IMR-90 (cell line): Measurements from ENCODE around the gene KCNS1. TPM values are rescaled to one million over a fixed set of nuclear protein-coding genes. Genes with fewer than 3 reads are reported as not detected.

Experiments
- ATAC-seq: fragments of 200-7000 bp; cut with Tn5 transposase; 2 replicates; pipeline ENCODE4 v1.9.1; 2020; ENCODE audit warnings: low read depth, mild to moderate bottlenecking, moderate library complexity
- BruUV-seq: library from RNA; stranded (reverse); fragments of 400-500 nt; replicated peaks from 2 replicates; lab custom pipeline; 2021; lab: Mats Ljungman, UMichigan
- CTCF ChIA-PET: fragments of 300-600 bp; formaldehyde crosslinking; extraction: SDS; loops from one replicate; lab custom pipeline; 2021; ENCODE audit warnings: antibody characterized with exemption; lab: Yijun Ruan, JAX
- POLR2A ChIA-PET: fragments of 300-600 bp; sonication (Branson Sonifier 250); formaldehyde crosslinking; loops from one replicate; lab custom pipeline; 2022; ENCODE audit warnings: antibody characterized with exemption; ENCODE audit not compliant: unreplicated experiment; lab: Charles Lee
- DNase-seq: peaks from one replicate; pipeline ENCODE4 v3.0.0; 2013
- H2AFZ ChIP-seq: replicated peaks from 2 replicates; pipeline ENCODE3; 2013; ENCODE audit warnings: low read length, mild to moderate bottlenecking; ENCODE audit not compliant: poor library complexity
- H2AK5ac ChIP-seq: 2 replicates; pipeline ENCODE4 v1.6.1; 2013; ENCODE audit warnings: low read depth, low read length, inconsistent platforms
- H2AK9ac ChIP-seq: replicated peaks from 2 replicates; pipeline ENCODE3; 2013; ENCODE audit warnings: mild to moderate bottlenecking, low read depth, low read length, moderate library complexity; ENCODE audit not compliant: poor library complexity
- H2BK120ac ChIP-seq: 2 replicates; pipeline ENCODE4 v1.6.1; 2013; ENCODE audit warnings: low read depth, low read length, inconsistent platforms
- H2BK15ac ChIP-seq: 3 replicates; pipeline ENCODE4 v1.6.1; 2013; ENCODE audit warnings: low read depth, low read length, inconsistent platforms
- H2BK20ac ChIP-seq: 2 replicates; pipeline ENCODE4 v1.6.1; 2013; ENCODE audit warnings: low read depth, mild to moderate bottlenecking, inconsistent platforms, low read length, moderate library complexity
- H2BK5ac ChIP-seq: 2 replicates; pipeline ENCODE4 v1.6.1; 2013; ENCODE audit warnings: mild to moderate bottlenecking, low read depth, low read length, inconsistent platforms; ENCODE audit not compliant: poor library complexity, severe bottlenecking
- H3K14ac ChIP-seq: replicated peaks from 2 replicates; pipeline ENCODE4 v1.6.1; 2013; ENCODE audit warnings: low read depth, low read length, inconsistent platforms
- H3K18ac ChIP-seq: 2 replicates; pipeline ENCODE4 v1.6.1; 2013; ENCODE audit warnings: low read depth, low read length, control low read depth
- H3K23ac ChIP-seq: 2 replicates; pipeline ENCODE4 v1.6.1; 2013; ENCODE audit warnings: low read depth, low read length, inconsistent platforms
- H3K27ac ChIP-seq: 2 replicates; pipeline ENCODE4 v1.5.1; 2013; ENCODE audit warnings: mild to moderate bottlenecking, control low read depth, low read length; ENCODE audit not compliant: insufficient read depth
- H3K27me3 ChIP-seq: 2 replicates; pipeline ENCODE4 v1.6.1; 2013; ENCODE audit warnings: low read length; ENCODE audit not compliant: control insufficient read depth, insufficient read depth
- H3K36me3 ChIP-seq: 2 replicates; pipeline ENCODE4 v1.6.1; 2013; ENCODE audit warnings: low read length, mixed read lengths; ENCODE audit not compliant: control insufficient read depth, insufficient read depth
- H3K4ac ChIP-seq: 2 replicates; pipeline ENCODE4 v1.6.1; 2013; ENCODE audit warnings: low read depth, low read length, inconsistent platforms
- H3K4me1 ChIP-seq: 2 replicates; pipeline ENCODE4 v1.6.1; 2013; ENCODE audit warnings: low read length, mixed read lengths; ENCODE audit not compliant: control insufficient read depth, insufficient read depth
- H3K4me2 ChIP-seq: 2 replicates; pipeline ENCODE4 v1.6.1; 2013; ENCODE audit warnings: low read depth, mild to moderate bottlenecking, control low read depth, low read length, moderate library complexity
- H3K4me3 ChIP-seq: 2 replicates; pipeline ENCODE4 v1.5.1; 2013; ENCODE audit warnings: low read depth, mild to moderate bottlenecking, control low read depth, low read length, moderate library complexity; ENCODE audit not compliant: insufficient read depth
- H3K56ac ChIP-seq: 2 replicates; pipeline ENCODE4 v1.6.1; 2013; ENCODE audit warnings: low read length, inconsistent platforms; ENCODE audit not compliant: insufficient read depth; ENCODE audit errors: extremely low read depth
- H3K79me1 ChIP-seq, 2 experiments: 2 replicates each; pipeline ENCODE4 v1.6.1; 2013; ENCODE audit warnings: low read length in 2 of 2, inconsistent platforms in 1 of 2, low read depth in 1 of 2
- H3K9ac ChIP-seq: 2 replicates; pipeline ENCODE4 v1.6.1; 2013; ENCODE audit warnings: low read depth, low read length, control low read depth
- H3K9me1 ChIP-seq: 2 replicates; pipeline ENCODE4 v1.6.1; 2013; ENCODE audit warnings: low read length, inconsistent platforms; ENCODE audit not compliant: insufficient read depth
- H3K9me3 ChIP-seq: 2 replicates; pipeline ENCODE4 v1.6.1; 2013; ENCODE audit warnings: low read length; ENCODE audit not compliant: control insufficient read depth, insufficient read depth
- H4K20me1 ChIP-seq: 2 replicates; pipeline ENCODE4 v1.6.1; 2013; ENCODE audit warnings: low read length, inconsistent platforms; ENCODE audit not compliant: insufficient read depth
- H4K5ac ChIP-seq: 2 replicates; pipeline ENCODE4 v1.6.1; 2013; ENCODE audit warnings: mild to moderate bottlenecking, low read depth, low read length, control low read depth
- H4K8ac ChIP-seq, 2 experiments: 2 replicates each; pipeline ENCODE4 v1.6.1; 2013; ENCODE audit warnings: low read depth in 2 of 2, low read length in 2 of 2, control low read depth in 1 of 2, inconsistent platforms in 1 of 2
- H4K91ac ChIP-seq: 2 replicates; pipeline ENCODE4 v1.6.1; 2013; ENCODE audit warnings: low read depth, low read length, inconsistent platforms; ENCODE audit not compliant: insufficient read depth
- CEBPB ChIP-seq: IDR thresholded peaks from 2 replicates; pipeline ENCODE4 v1.6.1; 2012; ENCODE audit warnings: low read depth, low read length, improper control_type of control experiment
- ELK1 ChIP-seq: fragments of 150-350 bp; IDR thresholded peaks from 2 replicates; pipeline ENCODE4 v1.6.1; 2016; ENCODE audit warnings: low read depth, mild to moderate bottlenecking, low read length, moderate library complexity, borderline replicate concordance
- FOS ChIP-seq: fragments of 150-350 bp; IDR thresholded peaks from 2 replicates; pipeline ENCODE4 v1.6.1; 2016; ENCODE audit warnings: low read depth, low read length
- MAZ ChIP-seq: IDR thresholded peaks from 2 replicates; pipeline ENCODE4 v1.6.1; 2012; ENCODE audit warnings: low read depth, mild to moderate bottlenecking, low read length, improper control_type of control experiment, moderate library complexity, borderline replicate concordance
- MXI1 ChIP-seq: IDR thresholded peaks from 2 replicates; pipeline ENCODE4 v1.6.1; 2012; ENCODE audit warnings: low read depth, mild to moderate bottlenecking, low read length, moderate library complexity, borderline replicate concordance
- RAD21 ChIP-seq: IDR thresholded peaks from 2 replicates; pipeline ENCODE4 v1.6.1; 2012; ENCODE audit warnings: low read length, improper control_type of control experiment
- RCOR1 ChIP-seq: IDR thresholded peaks from 2 replicates; pipeline ENCODE4 v1.6.1; 2012; ENCODE audit warnings: mild to moderate bottlenecking, low read length, improper control_type of control experiment; ENCODE audit not compliant: insufficient replicate concordance
- USF2 ChIP-seq: fragments of 150-350 bp; IDR thresholded peaks from 2 replicates; pipeline ENCODE4 v1.6.1; 2017; ENCODE audit warnings: mild to moderate bottlenecking, antibody characterized with exemption, low read length, low read depth
- WGBS, 2 experiments: methylation state at CpG; one replicate each; pipeline versions ENCODE4 v1.1.5 to v1.1.7; 2013; ENCODE audit warnings: missing lambda C conversion rate in 2 of 2; ENCODE audit not compliant: insufficient read length in 1 of 2; ENCODE audit errors: extremely low coverage in 2 of 2; 5-methylcytosine and 5-hydroxymethylcytosine counted together
- dilution Hi-C: fragments of 300-500 bp; cut with HindIII; formaldehyde crosslinking; loops from one replicate; pipeline ENCODE4 v1.14.3; 2018; ENCODE audit warnings: low sequenced_read_pairs; ENCODE audit not compliant: unreplicated experiment
- in situ Hi-C: fragments of 300-500 bp; cut with MboI; formaldehyde crosslinking; loops from 3 replicates; pipeline ENCODE4 v1.14.3; 2019; ENCODE audit warnings: low sequenced_read_pairs, inconsistent platforms, mixed read lengths
- intact Hi-C: fragments of 100-400 bp; cut with micrococcal nuclease; formaldehyde crosslinking; loops from 2 replicates; pipeline ENCODE4 v1.10.0; 2022
- polyA plus RNA-seq, 3 experiments: library from polyadenylated mRNA; depleted of rRNA; stranded (reverse); fragments of >200 nt; gene quantifications; 2 replicates each; pipeline ENCODE4 v1.2.3, GENCODE V29; 2012; ENCODE audit warnings: low replicate concordance in 1 of 3
- total RNA-seq: library from RNA; depleted of rRNA; stranded (reverse); fragments of >200 nt; gene quantifications from 2 replicates; pipeline ENCODE4 v1.2.3, GENCODE V29; 2012

The KCNS1 gene
- total and polyA plus RNA-seq, 2 of the 4 experiments (the other 2 are of a cell fraction) = 0.54 to 0.62 TPM

- H2AK9ac ChIP-seq = no peak overlapping the region
- no peak overlapping the region for H4K91ac ChIP-seq
- POLR2A ChIA-PET = no interaction called here
- no peak overlapping the region for H3K4me3 ChIP-seq
- no peak overlapping the region for H3K27ac ChIP-seq
- H3K56ac ChIP-seq = no peak overlapping the region
- no peaks in the 10 kb centered on the region; the same call in 1 of the 2 replicates for H3K9me1 ChIP-seq
- H3K4me1 ChIP-seq = peaks cover 11% of the 10 kb centered on the region
- H2AFZ ChIP-seq = no peak overlapping the region
- no TSS peak for BruUV-seq
- H3K36me3 ChIP-seq = 0 out of 2 replicates have a peak, but pooled peaks cover 1% of the 10 kb centered on the region
- H2BK120ac ChIP-seq = no peak overlapping the region
- H3K23ac ChIP-seq = no peak overlapping the region
- H3K9ac ChIP-seq = no peak overlapping the region
- no peak for ATAC-seq
- no peak overlapping the region for H3K4me2 ChIP-seq
- no peak overlapping the region for H4K8ac ChIP-seq
- H2AK5ac ChIP-seq = no peak overlapping the region
- H3K79me1 ChIP-seq = no peaks in the 10 kb centered on the region; a peak in 1 of 4 replicates
- H4K5ac ChIP-seq = no peak overlapping the region
- H2BK20ac ChIP-seq = no peak overlapping the region
- H3K4ac ChIP-seq = no peak overlapping the region
- CTCF ChIA-PET = no interaction called here
- no peaks in the 10 kb centered on the region for H4K20me1 ChIP-seq
- no peaks in the 10 kb centered on the region for H3K9me3 ChIP-seq
- no peak for DNase-seq
- in situ Hi-C loops (no loop called here), dilution Hi-C loops (no loop called here), intact Hi-C loops (no loop called here)
- WGBS, 2 experiments = no CpG with 5 or more reads among the region's 3 CpGs
- no peak overlapping the region for H3K14ac ChIP-seq
- H3K18ac ChIP-seq = no peak overlapping the region
- H2BK15ac ChIP-seq = no peak overlapping the region
- H2BK5ac ChIP-seq = no peak overlapping the region
- TF ChIP-seq RAD21 (no peak), MAZ (no peak), CEBPB (no peak), MXI1 (no peak), RCOR1 (no peak), USF2 (no peak), ELK1 (no peak), FOS (no peak)
- no peaks in the 10 kb centered on the region for H3K27me3 ChIP-seq
Observed at GRCh38 chr20:45082468-45082867, 18.5 kb downstream of the KCNS1 start.
